Measurements from ENCODE around the gene EMC9. TPM values are rescaled to one million over a fixed set of nuclear protein-coding genes. Genes with fewer than 3 reads are reported as not detected.

EMC9 gene
- total RNA-seq, 1 donor from 2014 or later = 14.0 TPM

DNA sequence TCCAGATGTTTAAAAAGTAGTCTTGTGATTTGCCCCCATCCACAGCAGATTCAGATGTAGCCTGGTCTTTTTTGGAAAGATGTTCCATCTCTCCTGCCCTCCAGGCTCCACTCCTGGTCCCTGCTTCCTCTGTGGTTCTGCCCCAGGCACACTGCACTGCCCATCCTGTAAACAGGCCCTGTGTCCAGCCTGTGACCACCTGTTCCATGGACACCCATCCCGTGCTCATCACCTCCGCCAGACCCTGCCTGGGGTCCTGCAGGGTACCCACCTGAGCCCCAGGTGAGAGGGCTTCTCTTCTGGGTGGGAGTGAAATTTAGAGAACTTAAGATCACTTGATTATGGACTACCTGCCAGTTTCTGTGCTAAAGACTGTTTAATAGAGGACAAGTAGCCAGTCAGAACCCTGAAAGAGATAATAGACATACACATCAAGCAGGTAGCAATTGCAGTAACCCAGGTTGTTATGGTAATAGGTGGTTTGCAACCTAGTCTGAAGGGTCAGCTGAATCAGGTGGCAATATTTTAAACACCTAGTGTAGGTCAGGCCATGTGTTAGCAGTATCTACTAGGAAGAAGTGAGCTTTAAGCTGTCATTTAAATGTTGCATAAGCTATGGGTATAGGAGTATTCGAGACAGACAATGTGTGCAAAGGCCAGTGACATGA is 8.0 kb upstream of the EMC9 start:
- H3K4me1 Mint-ChIP-seq (ENCODE audit: low read depth) = peaks cover 29% of the 10 kb centered on the region
- H3K4me3 Mint-ChIP-seq (ENCODE audit: unreplicated experiment) = no peak overlapping the region
- H3K27ac Mint-ChIP-seq (ENCODE audit: unreplicated experiment) = no peak overlapping the region
- TF ChIP-seq, protein P1, sequence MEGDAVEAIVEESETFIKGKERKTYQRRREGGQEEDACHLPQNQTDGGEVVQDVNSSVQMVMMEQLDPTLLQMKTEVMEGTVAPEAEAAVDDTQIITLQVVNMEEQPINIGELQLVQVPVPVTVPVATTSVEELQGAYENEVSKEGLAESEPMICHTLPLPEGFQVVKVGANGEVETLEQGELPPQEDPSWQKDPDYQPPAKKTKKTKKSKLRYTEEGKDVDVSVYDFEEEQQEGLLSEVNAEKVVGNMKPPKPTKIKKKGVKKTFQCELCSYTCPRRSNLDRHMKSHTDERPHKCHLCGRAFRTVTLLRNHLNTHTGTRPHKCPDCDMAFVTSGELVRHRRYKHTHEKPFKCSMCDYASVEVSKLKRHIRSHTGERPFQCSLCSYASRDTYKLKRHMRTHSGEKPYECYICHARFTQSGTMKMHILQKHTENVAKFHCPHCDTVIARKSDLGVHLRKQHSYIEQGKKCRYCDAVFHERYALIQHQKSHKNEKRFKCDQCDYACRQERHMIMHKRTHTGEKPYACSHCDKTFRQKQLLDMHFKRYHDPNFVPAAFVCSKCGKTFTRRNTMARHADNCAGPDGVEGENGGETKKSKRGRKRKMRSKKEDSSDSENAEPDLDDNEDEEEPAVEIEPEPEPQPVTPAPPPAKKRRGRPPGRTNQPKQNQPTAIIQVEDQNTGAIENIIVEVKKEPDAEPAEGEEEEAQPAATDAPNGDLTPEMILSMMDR (IDR thresholded peaks at IDR 0.05) = no peak
- H3K36me3 Mint-ChIP-seq (ENCODE audit: low read depth) = peaks cover 13% of the 10 kb centered on the region
- H3K9me3 Mint-ChIP-seq (ENCODE audit: low read depth) = no peaks in the 10 kb centered on the region
- H3K27me3 Mint-ChIP-seq (ENCODE audit: low read depth) = no peaks in the 10 kb centered on the region
- DNase-seq (ENCODE audit: low spot score) = peak; percentile 79

DNA sequence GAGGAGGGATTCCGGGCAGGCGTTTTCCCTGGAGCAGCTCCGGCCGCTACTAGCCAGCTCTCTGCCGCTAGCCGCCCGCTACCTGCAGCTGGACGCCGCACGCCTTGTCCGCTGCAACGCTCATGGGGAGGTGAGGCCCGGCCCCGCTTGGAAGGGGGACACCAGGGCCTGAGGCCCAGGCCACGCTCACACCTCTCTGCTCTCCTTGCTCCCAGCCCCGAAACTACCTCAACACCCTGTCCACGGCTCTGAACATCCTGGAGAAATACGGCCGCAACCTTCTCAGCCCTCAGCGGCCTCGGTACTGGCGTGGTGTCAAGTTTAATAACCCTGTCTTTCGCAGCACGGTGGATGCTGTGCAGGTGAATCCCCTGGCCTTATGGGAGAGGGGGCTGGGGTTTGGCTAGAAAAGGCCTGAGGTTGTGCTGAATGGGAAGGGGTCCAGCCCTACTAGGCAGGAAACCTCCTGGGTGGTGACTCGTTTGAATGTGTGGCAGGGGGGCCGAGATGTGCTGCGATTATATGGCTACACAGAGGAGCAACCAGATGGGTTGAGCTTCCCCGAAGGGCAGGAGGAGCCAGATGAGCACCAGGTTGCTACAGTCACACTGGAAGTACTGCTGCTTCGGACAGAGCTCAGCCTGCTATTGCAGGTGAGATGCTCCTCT is 6.5 kb upstream of the EMC9 start:
- Mint-ChIP-seq H3K36me3 (ENCODE audit: low read depth) (peaks cover 13% of the 10 kb centered on the region), H3K27ac (ENCODE audit: unreplicated experiment) (peak overlapping the region; percentile 63), H3K4me1 (ENCODE audit: low read depth) (peaks cover 29% of the 10 kb centered on the region), H3K9me3 (ENCODE audit: low read depth) (no peaks in the 10 kb centered on the region), H3K4me3 (ENCODE audit: unreplicated experiment) (peak overlapping the region; percentile 98), H3K27me3 (ENCODE audit: low read depth) (no peaks in the 10 kb centered on the region)
- TF ChIP-seq, protein P1 (IDR thresholded peaks at IDR 0.05) = peak; percentile 7
- peak; percentile 80 for DNase-seq (ENCODE audit: low spot score)

DNA sequence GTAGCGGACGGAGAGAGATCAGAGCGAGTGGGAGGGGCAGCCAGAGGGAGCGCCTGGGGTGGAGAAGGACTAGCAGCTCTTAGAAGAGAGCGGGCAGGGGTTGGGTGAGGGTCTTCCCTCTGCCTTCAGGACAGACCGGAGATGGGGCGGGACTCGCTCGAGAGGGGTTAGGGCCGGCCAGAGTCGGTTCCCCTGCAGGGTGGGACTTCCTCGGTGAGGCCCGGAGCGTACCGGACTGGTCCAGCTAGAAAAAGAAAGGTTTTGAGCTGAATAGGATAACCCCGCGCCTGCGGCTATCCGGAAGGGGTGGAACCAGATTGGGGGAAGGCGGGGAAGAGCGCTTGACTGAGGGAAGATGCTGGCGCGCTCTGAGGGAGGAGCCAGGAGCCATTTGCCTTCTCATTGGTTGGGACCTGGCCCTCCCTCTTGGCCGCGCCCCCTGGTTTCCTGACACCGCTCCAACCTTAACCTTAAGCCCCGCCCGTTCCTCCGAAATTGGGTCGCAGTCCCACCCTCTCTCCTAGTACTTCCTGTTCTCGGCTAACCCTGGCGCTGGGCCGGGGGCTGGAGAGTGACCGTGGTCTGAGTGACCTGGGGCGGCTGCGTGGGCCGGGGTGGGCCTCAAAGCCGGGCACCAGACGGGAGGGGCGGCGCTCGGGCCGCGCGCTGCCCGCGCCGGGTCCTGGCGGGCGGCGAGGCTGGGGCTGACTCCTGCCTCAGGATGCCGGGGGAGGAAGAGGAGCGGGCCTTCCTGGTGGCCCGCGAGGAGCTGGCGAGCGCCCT is 5.8 kb upstream of the EMC9 start, which contains the start of gene RNF31:
TSS of gene RNF31 (plus strand) at position 521 of the 783 bp plus-strand sequence. CDS start at position 722, 201 bp downstream.
- peak within 1 kb of the TSS; percentile 97 for H3K27ac Mint-ChIP-seq (ENCODE audit: unreplicated experiment)
- no peaks in the 10 kb centered on the region for H3K27me3 Mint-ChIP-seq (ENCODE audit: low read depth)
- TF ChIP-seq, protein P1 (IDR thresholded peaks at IDR 0.05) = no peak
- H3K4me1 Mint-ChIP-seq (ENCODE audit: low read depth) = peaks cover 31% of the 10 kb centered on the region
- H3K9me3 Mint-ChIP-seq (ENCODE audit: low read depth) = no peaks in the 10 kb centered on the region
- peaks cover 13% of the 10 kb centered on the region for H3K36me3 Mint-ChIP-seq (ENCODE audit: low read depth)
- peak; percentile 99 for DNase-seq (ENCODE audit: low spot score)
- peak within 1 kb of the TSS; percentile 98 for H3K4me3 Mint-ChIP-seq (ENCODE audit: unreplicated experiment)

DNA sequence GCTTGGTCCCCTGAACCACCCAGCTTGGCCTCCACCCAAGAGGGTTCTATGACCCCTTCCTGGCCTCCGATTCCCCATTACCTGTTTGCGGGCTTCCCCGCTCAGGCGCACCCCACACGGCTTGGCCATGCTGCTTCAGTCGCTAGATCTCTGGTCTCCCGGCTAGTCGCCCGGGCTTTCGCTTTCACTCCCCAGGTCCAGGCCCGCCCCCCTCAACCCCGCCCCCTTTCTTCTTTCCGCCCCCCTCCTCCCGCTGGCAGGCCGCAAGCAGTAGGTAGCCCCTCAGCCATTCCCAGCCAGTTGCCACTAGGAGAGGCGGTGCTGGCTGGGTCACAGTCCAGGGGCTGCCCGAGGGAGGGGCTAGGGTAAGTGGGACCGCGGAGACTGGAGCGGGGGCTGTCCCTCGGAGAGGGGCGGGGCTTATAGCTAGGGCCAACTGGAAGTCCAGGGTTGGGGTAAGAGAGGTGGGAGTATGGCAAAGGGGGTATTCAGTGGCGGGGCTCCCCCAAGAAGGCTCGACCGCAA is 5.1 kb upstream of the EMC9 start, which contains the start of gene PSME2:
TSS of gene PSME2 (minus strand) at position 158 of the 525 bp plus-strand sequence. CDS start at position 129, 29 bp downstream.
- Mint-ChIP-seq H3K27me3 (ENCODE audit: low read depth) (no peaks in the 10 kb centered on the region), H3K4me3 (ENCODE audit: unreplicated experiment) (peak within 1 kb of the TSS; percentile 98), H3K36me3 (ENCODE audit: low read depth) (peaks cover 10% of the 10 kb centered on the region), H3K4me1 (ENCODE audit: low read depth) (peaks cover 38% of the 10 kb centered on the region), H3K9me3 (ENCODE audit: low read depth) (no peaks in the 10 kb centered on the region), H3K27ac (ENCODE audit: unreplicated experiment) (peak within 1 kb of the TSS; percentile 97)
- TF ChIP-seq, protein P1 (IDR thresholded peaks at IDR 0.05) = peak; percentile 12
- peak; percentile 98 for DNase-seq (ENCODE audit: low spot score)

All from chondrocyte (in vitro differentiated cells).